Lower leg skin (tissue), 3 donors: Measurements from ENCODE around the gene GPD1.

Experiments used
- POLR2A ChIP-seq, 2 donors: fragments of 450-650 bp; IDR thresholded peaks; one replicate each; pipeline ENCODE4 v1.6.1; 2016 to 2017; ENCODE audit warnings: antibody characterized with exemption in 2 of 2, mild to moderate bottlenecking in 1 of 2, moderate library complexity in 1 of 2
- TF ChIP-seq, protein P1 (sequence below), 3 donors: fragments of 450-650 bp; IDR thresholded peaks; one replicate each; pipeline ENCODE4 v1.5.1; 2016; ENCODE audit warnings: antibody characterized with exemption in 3 of 3, mild to moderate bottlenecking in 3 of 3, moderate library complexity in 2 of 3

DNA sequence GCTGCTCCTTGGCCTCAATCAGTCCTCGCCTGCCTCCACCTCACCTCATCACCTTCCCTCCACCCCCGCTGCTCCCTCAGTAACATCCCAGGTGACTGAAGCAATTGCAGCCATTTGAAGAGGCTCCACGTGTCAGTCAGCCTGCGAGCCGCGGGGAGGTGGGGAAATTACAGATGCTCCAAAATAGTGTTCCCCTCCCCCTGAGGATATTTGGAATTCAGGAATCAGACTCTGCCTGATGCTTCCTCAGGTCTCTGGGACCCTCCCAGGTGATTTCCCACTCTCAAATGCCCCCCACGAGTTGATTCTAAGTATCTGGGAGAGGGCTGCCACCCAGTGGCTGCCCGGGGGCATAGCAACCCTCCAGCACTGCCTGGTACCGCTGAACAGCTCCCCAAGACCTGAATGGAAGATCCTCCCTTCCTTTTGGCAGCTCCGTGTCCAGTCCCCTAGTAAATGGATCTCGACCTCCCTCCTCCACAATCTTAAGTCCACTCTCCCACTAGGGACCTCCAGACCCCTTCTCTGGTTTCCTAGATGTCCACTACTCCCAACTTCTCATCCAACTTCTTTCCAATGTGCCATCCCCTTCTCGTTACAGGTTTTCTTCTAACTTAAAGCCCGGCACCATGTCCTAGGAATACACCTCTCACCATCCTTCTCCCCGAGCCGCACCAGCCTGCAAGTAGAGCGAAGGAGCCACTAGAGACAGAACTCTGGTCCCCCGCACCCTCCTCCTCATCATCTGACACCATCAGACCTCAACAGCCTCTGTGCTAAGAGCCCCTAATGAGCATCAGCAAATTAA, 47.8 kb upstream of the GPD1 start:
- TF ChIP-seq, protein P1, sequence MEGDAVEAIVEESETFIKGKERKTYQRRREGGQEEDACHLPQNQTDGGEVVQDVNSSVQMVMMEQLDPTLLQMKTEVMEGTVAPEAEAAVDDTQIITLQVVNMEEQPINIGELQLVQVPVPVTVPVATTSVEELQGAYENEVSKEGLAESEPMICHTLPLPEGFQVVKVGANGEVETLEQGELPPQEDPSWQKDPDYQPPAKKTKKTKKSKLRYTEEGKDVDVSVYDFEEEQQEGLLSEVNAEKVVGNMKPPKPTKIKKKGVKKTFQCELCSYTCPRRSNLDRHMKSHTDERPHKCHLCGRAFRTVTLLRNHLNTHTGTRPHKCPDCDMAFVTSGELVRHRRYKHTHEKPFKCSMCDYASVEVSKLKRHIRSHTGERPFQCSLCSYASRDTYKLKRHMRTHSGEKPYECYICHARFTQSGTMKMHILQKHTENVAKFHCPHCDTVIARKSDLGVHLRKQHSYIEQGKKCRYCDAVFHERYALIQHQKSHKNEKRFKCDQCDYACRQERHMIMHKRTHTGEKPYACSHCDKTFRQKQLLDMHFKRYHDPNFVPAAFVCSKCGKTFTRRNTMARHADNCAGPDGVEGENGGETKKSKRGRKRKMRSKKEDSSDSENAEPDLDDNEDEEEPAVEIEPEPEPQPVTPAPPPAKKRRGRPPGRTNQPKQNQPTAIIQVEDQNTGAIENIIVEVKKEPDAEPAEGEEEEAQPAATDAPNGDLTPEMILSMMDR (IDR thresholded peaks at IDR 0.05), result peak in 1 of 3 donors; percentile 76
- TF ChIP-seq POLR2A (IDR thresholded peaks at IDR 0.05), result no peak
